ENCODE measurements around the gene CILP2.

The CILP2 gene

DNA sequence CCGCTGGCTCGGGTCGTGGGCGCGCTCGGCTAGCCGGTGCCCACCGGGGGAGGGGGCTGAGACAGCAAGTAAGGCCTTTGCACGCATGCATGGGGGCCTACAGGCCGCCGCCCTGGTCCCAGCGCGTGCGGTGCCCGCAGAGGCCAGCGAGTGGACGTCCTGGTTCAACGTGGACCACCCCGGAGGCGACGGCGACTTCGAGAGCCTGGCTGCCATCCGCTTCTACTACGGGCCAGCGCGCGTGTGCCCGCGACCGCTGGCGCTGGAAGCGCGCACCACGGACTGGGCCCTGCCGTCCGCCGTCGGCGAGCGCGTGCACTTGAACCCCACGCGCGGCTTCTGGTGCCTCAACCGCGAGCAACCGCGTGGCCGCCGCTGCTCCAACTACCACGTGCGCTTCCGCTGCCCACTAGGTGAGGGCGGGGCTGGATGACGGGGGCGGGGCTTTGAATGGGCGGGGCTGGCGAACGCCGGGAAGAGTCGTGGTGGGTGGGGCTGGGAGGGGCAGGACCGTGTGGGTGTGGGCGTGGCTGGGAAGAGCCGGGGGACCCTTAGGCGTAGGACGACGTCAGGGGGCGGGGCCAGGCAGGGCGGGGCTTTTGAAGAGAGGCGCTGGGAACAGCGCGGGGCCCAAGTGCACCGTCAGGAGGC lies 2.1 kb downstream of the CILP2 start:
- H3K4me3 ChIP-seq (ENCODE audit: low read length in 2 of 2): peak overlapping the region; percentile 16 to 44
- H3K27me3 ChIP-seq (ENCODE audit: control insufficient read depth in 2 of 2, insufficient read depth in 2 of 2, low read length in 2 of 2): peaks cover 13 to 18% of the 10 kb centered on the region in 2 donors

DNA sequence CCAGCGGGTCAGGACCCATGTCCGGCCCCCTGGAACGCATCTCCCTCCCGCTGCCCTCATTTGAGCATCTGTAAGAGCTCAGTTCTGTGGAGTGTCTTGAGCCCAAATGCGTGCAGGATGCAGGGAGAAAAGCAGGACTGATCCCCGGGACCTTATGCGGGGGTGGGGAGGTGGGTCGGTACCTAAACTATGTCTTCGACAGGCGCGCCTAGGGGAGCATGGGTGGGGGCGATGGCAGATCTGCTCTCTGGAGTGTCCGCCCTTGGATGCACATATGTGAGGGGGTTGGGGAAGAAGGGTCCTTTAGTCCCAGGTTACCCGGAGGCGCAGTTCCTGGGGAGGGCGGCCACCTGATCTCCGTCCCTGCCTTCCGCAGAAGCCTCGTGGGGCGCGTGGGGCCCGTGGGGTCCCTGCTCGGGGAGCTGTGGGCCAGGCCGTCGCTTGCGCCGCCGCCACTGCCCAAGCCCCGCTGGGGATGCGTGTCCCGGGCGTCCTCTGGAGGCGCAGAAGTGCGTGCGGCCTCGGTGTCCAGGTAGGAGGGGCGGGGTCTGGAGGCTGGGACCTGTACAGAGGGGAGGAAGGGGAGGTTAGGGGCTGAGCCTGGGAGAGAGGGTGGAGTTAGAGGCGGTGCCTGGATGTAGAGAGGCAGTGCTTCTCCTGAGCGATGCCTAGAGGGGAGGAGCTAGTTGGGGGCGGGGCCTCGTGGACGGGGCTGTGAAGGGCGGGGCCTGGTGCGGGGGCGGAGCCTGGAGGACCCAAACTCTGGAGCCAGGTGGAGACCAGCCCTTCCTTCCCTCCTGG lies 2.9 kb downstream of the CILP2 start:
- H3K9ac ChIP-seq (ENCODE audit: low read depth in 1 of 2, low read length in 2 of 2): no peak overlapping the region
- peak overlapping the region; percentile 16 to 44 for H3K4me3 ChIP-seq (ENCODE audit: low read length in 2 of 2)
- H3K27me3 ChIP-seq (ENCODE audit: control insufficient read depth in 2 of 2, insufficient read depth in 2 of 2, low read length in 2 of 2): peaks cover 13 to 18% of the 10 kb centered on the region in 2 donors

More for the DNA sequence above, 2.1 kb downstream of the CILP2 start:
- Histone ChIP-seq H3K27ac (ENCODE audit: low read depth in 2 of 2, low read length in 2 of 2) (no peak overlapping the region), H3K36me3 (ENCODE audit: control insufficient read depth in 2 of 2, insufficient read depth in 2 of 2, low read length in 2 of 2) (no peaks in the 10 kb centered on the region), H3K9ac (ENCODE audit: low read depth in 1 of 2, low read length in 2 of 2) (no peak overlapping the region), H3K4me1 (ENCODE audit: control insufficient read depth in 2 of 2, insufficient read depth in 2 of 2, low read length in 2 of 2) (peaks cover 9 to 12% of the 10 kb centered on the region in 2 donors), H3K9me3 (ENCODE audit: control insufficient read depth in 2 of 2, low read length in 2 of 2) (no peaks in the 10 kb centered on the region)

GRCh38 chr19:19541616-19542015 lies 3.6 kb downstream of the CILP2 start:
- H3K27ac ChIP-seq (ENCODE audit: low read depth in 2 of 2, low read length in 2 of 2): no peak overlapping the region
- H3K9ac ChIP-seq (ENCODE audit: low read depth in 1 of 2, low read length in 2 of 2): no peak overlapping the region
- peaks cover 13 to 18% of the 10 kb centered on the region in 2 donors for H3K27me3 ChIP-seq (ENCODE audit: control insufficient read depth in 2 of 2, insufficient read depth in 2 of 2, low read length in 2 of 2)
- no peak overlapping the region for H3K4me3 ChIP-seq (ENCODE audit: low read length in 2 of 2)
- no peaks in the 10 kb centered on the region for H3K36me3 ChIP-seq (ENCODE audit: control insufficient read depth in 2 of 2, insufficient read depth in 2 of 2, low read length in 2 of 2)
- peaks cover 9 to 12% of the 10 kb centered on the region in 2 donors for H3K4me1 ChIP-seq (ENCODE audit: control insufficient read depth in 2 of 2, insufficient read depth in 2 of 2, low read length in 2 of 2)
- no peaks in the 10 kb centered on the region for H3K9me3 ChIP-seq (ENCODE audit: control insufficient read depth in 2 of 2, low read length in 2 of 2)

More for the DNA sequence above, 2.9 kb downstream of the CILP2 start:
- H3K36me3 ChIP-seq (ENCODE audit: control insufficient read depth in 2 of 2, insufficient read depth in 2 of 2, low read length in 2 of 2): no peaks in the 10 kb centered on the region
- H3K4me1 ChIP-seq (ENCODE audit: control insufficient read depth in 2 of 2, insufficient read depth in 2 of 2, low read length in 2 of 2): peaks cover 9 to 12% of the 10 kb centered on the region in 2 donors
- no peak overlapping the region for H3K27ac ChIP-seq (ENCODE audit: low read depth in 2 of 2, low read length in 2 of 2)
- H3K9me3 ChIP-seq (ENCODE audit: control insufficient read depth in 2 of 2, low read length in 2 of 2): no peaks in the 10 kb centered on the region

- Histone ChIP-seq H3K9me3 (ENCODE audit: control insufficient read depth in 2 of 2, low read length in 2 of 2) (no peaks in the 10 kb centered on the region), H3K9ac (ENCODE audit: low read depth in 1 of 2, low read length in 2 of 2) (no peak overlapping the region), H3K27me3 (ENCODE audit: control insufficient read depth in 2 of 2, insufficient read depth in 2 of 2, low read length in 2 of 2) (peaks cover 13 to 22% of the 10 kb centered on the region in 2 donors), H3K36me3 (ENCODE audit: control insufficient read depth in 2 of 2, insufficient read depth in 2 of 2, low read length in 2 of 2) (no peaks in the 10 kb centered on the region), H3K27ac (ENCODE audit: low read depth in 2 of 2, low read length in 2 of 2) (no peak overlapping the region), H3K4me3 (ENCODE audit: low read length in 2 of 2) (no peak overlapping the region), H3K4me1 (ENCODE audit: control insufficient read depth in 2 of 2, insufficient read depth in 2 of 2, low read length in 2 of 2) (peaks cover 9 to 12% of the 10 kb centered on the region in 2 donors)
These were observed 4.4 kb downstream of the CILP2 start for GRCh38 chr19:19542507-19542906.

- no peak overlapping the region for H3K4me3 ChIP-seq (ENCODE audit: low read length in 2 of 2)
- H3K36me3 ChIP-seq (ENCODE audit: control insufficient read depth in 2 of 2, insufficient read depth in 2 of 2, low read length in 2 of 2): no peaks in the 10 kb centered on the region
- H3K27me3 ChIP-seq (ENCODE audit: control insufficient read depth in 2 of 2, insufficient read depth in 2 of 2, low read length in 2 of 2): peaks cover 13 to 19% of the 10 kb centered on the region in 2 donors
- H3K27ac ChIP-seq (ENCODE audit: low read depth in 2 of 2, low read length in 2 of 2): no peak overlapping the region
- no peaks in the 10 kb centered on the region for H3K9me3 ChIP-seq (ENCODE audit: control insufficient read depth in 2 of 2, low read length in 2 of 2)
- H3K4me1 ChIP-seq (ENCODE audit: control insufficient read depth in 2 of 2, insufficient read depth in 2 of 2, low read length in 2 of 2): peaks cover 5 to 8% of the 10 kb centered on the region in 2 donors
- no peak overlapping the region for H3K9ac ChIP-seq (ENCODE audit: low read depth in 1 of 2, low read length in 2 of 2)
These were observed 5.0 kb downstream of the CILP2 start for GRCh38 chr19:19543101-19543500.

GRCh38 chr19:19543640-19544039 lies 5.6 kb downstream of the CILP2 start:
- no peak overlapping the region for H3K9ac ChIP-seq (ENCODE audit: low read depth in 1 of 2, low read length in 2 of 2)
- H3K36me3 ChIP-seq (ENCODE audit: control insufficient read depth in 2 of 2, insufficient read depth in 2 of 2, low read length in 2 of 2): no peaks in the 10 kb centered on the region
- peaks cover under 1 to 7% of the 10 kb centered on the region in 2 donors for H3K4me1 ChIP-seq (ENCODE audit: control insufficient read depth in 2 of 2, insufficient read depth in 2 of 2, low read length in 2 of 2)
- H3K9me3 ChIP-seq (ENCODE audit: control insufficient read depth in 2 of 2, low read length in 2 of 2): no peaks in the 10 kb centered on the region
- no peak overlapping the region for H3K4me3 ChIP-seq (ENCODE audit: low read length in 2 of 2)
- no peak overlapping the region for H3K27ac ChIP-seq (ENCODE audit: low read depth in 2 of 2, low read length in 2 of 2)
- peaks cover 10 to 14% of the 10 kb centered on the region in 2 donors for H3K27me3 ChIP-seq (ENCODE audit: control insufficient read depth in 2 of 2, insufficient read depth in 2 of 2, low read length in 2 of 2)

DNA sequence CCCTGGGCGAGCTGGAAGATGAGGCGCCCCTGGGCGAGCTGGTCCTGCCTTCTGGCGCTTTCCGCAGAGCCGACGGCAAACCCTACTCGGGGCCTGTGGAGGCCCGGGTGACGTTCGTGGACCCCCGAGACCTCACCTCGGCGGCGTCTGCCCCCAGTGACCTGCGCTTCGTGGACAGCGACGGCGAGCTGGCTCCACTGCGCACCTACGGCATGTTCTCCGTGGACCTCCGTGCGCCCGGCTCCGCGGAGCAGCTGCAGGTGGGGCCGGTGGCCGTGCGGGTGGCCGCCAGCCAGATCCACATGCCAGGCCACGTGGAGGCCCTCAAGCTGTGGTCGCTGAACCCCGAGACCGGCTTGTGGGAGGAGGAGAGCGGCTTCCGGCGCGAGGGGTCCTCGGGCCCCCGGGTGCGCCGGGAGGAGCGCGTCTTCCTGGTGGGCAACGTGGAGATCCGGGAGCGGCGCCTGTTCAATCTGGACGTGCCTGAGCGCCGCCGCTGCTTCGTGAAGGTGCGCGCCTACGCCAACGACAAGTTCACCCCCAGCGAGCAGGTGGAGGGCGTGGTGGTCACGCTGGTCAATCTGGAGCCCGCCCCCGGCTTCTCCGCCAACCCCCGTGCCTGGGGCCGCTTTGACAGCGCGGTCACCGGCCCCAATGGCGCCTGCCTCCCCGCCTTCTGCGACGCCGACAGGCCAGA lies 6.3 kb downstream of the CILP2 start:
- no peaks in the 10 kb centered on the region for H3K36me3 ChIP-seq (ENCODE audit: control insufficient read depth in 2 of 2, insufficient read depth in 2 of 2, low read length in 2 of 2)
- H3K27ac ChIP-seq (ENCODE audit: low read depth in 2 of 2, low read length in 2 of 2): no peak overlapping the region
- peaks cover 0 to 7% of the 10 kb centered on the region in 2 donors for H3K4me1 ChIP-seq (ENCODE audit: control insufficient read depth in 2 of 2, insufficient read depth in 2 of 2, low read length in 2 of 2)
- H3K9me3 ChIP-seq (ENCODE audit: control insufficient read depth in 2 of 2, low read length in 2 of 2): no peaks in the 10 kb centered on the region
- H3K27me3 ChIP-seq (ENCODE audit: control insufficient read depth in 2 of 2, insufficient read depth in 2 of 2, low read length in 2 of 2): peaks cover 8 to 9% of the 10 kb centered on the region in 2 donors
- H3K4me3 ChIP-seq (ENCODE audit: low read length in 2 of 2): no peak overlapping the region
- H3K9ac ChIP-seq (ENCODE audit: low read depth in 1 of 2, low read length in 2 of 2): no peak overlapping the region

DNA sequence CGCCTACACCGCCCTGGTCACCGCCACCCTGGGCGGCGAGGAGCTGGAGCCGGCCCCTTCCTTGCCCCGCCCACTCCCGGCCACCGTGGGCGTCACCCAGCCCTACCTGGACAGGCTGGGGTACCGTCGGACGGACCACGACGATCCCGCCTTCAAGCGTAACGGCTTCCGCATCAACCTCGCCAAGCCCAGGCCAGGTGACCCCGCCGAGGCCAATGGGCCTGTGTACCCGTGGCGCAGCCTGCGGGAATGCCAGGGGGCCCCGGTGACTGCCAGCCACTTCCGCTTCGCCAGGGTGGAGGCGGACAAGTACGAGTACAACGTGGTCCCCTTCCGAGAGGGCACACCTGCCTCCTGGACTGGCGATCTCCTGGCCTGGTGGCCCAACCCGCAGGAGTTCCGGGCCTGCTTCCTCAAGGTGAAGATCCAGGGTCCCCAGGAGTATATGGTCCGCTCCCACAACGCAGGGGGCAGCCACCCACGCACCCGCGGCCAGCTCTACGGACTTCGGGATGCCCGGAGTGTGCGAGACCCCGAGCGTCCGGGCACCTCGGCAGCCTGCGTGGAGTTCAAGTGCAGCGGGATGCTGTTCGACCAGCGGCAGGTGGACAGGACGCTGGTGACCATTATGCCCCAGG lies 7.0 kb downstream of the CILP2 start:
- no peak overlapping the region for H3K27ac ChIP-seq (ENCODE audit: low read depth in 2 of 2, low read length in 2 of 2)
- H3K27me3 ChIP-seq (ENCODE audit: control insufficient read depth in 2 of 2, insufficient read depth in 2 of 2, low read length in 2 of 2): peaks cover 8 to 9% of the 10 kb centered on the region in 2 donors

DNA sequence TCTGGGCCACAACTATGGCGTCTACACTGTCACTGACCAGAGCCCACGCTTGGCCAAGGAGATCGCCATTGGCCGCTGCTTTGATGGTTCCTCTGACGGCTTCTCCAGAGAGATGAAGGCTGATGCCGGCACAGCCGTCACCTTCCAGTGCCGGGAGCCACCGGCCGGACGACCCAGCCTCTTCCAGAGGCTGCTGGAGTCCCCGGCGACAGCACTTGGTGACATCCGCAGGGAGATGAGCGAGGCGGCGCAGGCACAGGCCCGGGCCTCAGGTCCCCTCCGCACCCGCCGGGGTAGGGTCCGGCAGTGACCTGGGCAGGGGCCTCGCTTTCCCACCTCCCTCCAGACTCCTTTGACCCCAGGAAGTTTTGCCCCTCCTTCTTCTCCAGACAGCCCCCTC lies 7.6 kb downstream of the CILP2 start:
- H3K9ac ChIP-seq (ENCODE audit: low read depth in 1 of 2, low read length in 2 of 2): no peak overlapping the region
- no peak overlapping the region for H3K4me3 ChIP-seq (ENCODE audit: low read length in 2 of 2)
- H3K9me3 ChIP-seq (ENCODE audit: control insufficient read depth in 2 of 2, low read length in 2 of 2): no peaks in the 10 kb centered on the region
- no peaks in the 10 kb centered on the region for H3K36me3 ChIP-seq (ENCODE audit: control insufficient read depth in 2 of 2, insufficient read depth in 2 of 2, low read length in 2 of 2)
- H3K27me3 ChIP-seq (ENCODE audit: control insufficient read depth in 2 of 2, insufficient read depth in 2 of 2, low read length in 2 of 2): peaks cover 7 to 8% of the 10 kb centered on the region in 2 donors
- no peak overlapping the region for H3K27ac ChIP-seq (ENCODE audit: low read depth in 2 of 2, low read length in 2 of 2)
- peaks cover 0 to 5% of the 10 kb centered on the region in 2 donors for H3K4me1 ChIP-seq (ENCODE audit: control insufficient read depth in 2 of 2, insufficient read depth in 2 of 2, low read length in 2 of 2)

More for the DNA sequence above, 7.0 kb downstream of the CILP2 start:
- H3K4me1 ChIP-seq (ENCODE audit: control insufficient read depth in 2 of 2, insufficient read depth in 2 of 2, low read length in 2 of 2): peaks cover 0 to 7% of the 10 kb centered on the region in 2 donors
- H3K9me3 ChIP-seq (ENCODE audit: control insufficient read depth in 2 of 2, low read length in 2 of 2): no peaks in the 10 kb centered on the region
- no peaks in the 10 kb centered on the region for H3K36me3 ChIP-seq (ENCODE audit: control insufficient read depth in 2 of 2, insufficient read depth in 2 of 2, low read length in 2 of 2)
- H3K9ac ChIP-seq (ENCODE audit: low read depth in 1 of 2, low read length in 2 of 2): no peak overlapping the region
- H3K4me3 ChIP-seq (ENCODE audit: low read length in 2 of 2): no peak overlapping the region
